Breast epithelium (tissue), 3 donors: Measurements from ENCODE around the gene GPI.

Experiments used
- POLR2A ChIP-seq: fragments of 450-650 bp; IDR thresholded peaks from one replicate; pipeline ENCODE4 v1.6.1; 2016; ENCODE audit warnings: antibody characterized with exemption, mild to moderate bottlenecking, moderate library complexity
- TF ChIP-seq, protein P1 (sequence below), 3 donors: fragments of 450-650 bp; IDR thresholded peaks; one replicate each; pipeline ENCODE4 v1.5.1; 2016 to 2017; ENCODE audit warnings: antibody characterized with exemption in 3 of 3, mild to moderate bottlenecking in 3 of 3, moderate library complexity in 3 of 3

DNA sequence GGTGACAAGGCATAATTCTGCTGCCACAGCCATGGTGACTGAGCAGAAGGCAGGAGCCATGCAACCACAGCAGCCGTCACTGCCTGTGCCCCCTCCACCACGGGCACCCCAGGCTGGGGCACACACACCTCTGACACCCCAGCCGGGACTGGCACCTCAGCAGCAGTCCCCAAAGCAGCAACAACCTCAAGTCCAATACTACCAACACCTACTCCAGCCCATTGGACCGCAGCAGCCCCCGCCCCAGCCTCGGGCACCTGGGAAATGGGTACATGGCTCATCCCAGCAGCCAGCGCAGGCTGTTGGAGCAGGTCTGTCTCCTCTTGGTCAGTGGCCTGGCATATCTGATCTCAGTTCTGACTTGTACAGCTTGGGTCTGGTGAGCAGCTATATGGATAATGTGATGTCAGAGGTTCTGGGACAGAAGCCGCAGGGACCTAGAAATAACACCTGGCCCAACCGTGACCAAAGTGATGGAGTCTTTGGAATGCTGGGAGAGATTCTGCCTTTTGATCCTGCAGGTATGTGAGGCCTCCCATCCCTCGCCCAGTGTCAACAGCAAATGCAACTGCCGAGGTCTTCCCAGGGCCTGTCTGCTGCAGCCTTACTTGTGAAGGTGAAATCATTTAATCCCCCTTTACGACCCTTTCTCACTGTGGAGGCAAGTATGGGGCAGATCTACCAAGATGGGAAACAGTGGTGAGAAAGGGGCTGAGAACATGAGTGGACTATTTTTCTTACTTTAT lies 22.9 kb upstream of the GPI start:
- no peak for TF ChIP-seq POLR2A
- TF ChIP-seq, protein P1, sequence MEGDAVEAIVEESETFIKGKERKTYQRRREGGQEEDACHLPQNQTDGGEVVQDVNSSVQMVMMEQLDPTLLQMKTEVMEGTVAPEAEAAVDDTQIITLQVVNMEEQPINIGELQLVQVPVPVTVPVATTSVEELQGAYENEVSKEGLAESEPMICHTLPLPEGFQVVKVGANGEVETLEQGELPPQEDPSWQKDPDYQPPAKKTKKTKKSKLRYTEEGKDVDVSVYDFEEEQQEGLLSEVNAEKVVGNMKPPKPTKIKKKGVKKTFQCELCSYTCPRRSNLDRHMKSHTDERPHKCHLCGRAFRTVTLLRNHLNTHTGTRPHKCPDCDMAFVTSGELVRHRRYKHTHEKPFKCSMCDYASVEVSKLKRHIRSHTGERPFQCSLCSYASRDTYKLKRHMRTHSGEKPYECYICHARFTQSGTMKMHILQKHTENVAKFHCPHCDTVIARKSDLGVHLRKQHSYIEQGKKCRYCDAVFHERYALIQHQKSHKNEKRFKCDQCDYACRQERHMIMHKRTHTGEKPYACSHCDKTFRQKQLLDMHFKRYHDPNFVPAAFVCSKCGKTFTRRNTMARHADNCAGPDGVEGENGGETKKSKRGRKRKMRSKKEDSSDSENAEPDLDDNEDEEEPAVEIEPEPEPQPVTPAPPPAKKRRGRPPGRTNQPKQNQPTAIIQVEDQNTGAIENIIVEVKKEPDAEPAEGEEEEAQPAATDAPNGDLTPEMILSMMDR (IDR thresholded peaks at IDR 0.05), result no peak
